Activated CD8-positive, alpha-beta memory T cell treated with anti-CD3 and anti-CD28 coated beads, Interleukin-2, amount 50 U/mL, for 48 hours (primary cell): ENCODE results near the gene NHERF1.

Experiments
- DNase-seq: peaks from one replicate; pipeline ENCODE4 v3.0.0-alpha.2; 2020

NHERF1 gene

DNA sequence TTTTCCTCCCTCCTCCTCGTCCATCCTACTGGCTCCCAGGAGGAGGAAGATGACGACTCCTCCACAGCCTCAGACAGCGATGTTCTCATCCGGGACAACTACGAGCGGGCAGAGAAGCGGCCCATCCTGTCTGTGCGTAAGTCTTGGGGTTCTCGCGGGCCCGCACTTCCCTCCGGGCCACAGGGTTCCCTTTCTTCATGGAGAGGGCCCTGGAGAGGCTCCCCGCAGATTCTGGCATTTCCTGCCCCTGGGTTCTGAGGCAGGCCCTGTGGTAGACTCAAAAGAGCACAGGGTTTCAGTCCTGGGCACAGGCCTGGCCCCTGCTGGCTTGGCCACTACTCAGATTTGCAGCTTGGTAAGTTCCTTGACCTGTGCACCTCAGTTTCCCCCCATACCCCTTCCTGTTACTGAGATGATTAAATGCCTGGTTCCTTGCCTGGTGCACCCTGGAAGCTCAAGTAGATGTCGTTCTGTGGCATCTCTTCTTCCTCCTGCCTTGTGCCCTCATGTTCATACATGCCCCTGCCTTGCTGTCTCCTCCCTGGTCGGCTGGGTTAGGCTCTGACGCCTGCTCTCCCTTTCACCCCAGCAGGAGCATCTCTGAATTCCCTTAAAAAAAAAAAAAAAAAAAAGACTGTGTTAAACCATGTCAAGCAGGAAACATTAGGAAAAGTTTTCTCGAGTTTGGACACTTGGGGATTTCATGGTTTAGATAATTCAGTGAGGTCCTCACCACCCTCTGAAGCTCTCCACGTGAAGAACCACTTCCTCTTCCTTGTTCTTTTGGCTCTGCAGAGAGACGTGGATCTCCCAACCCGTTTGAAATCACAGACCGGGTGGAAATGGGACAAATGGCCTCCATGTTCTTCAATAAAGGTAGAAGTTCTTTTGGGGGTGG is 42.0 kb downstream of the NHERF1 start:
- DNase-seq = no peak

DNA sequence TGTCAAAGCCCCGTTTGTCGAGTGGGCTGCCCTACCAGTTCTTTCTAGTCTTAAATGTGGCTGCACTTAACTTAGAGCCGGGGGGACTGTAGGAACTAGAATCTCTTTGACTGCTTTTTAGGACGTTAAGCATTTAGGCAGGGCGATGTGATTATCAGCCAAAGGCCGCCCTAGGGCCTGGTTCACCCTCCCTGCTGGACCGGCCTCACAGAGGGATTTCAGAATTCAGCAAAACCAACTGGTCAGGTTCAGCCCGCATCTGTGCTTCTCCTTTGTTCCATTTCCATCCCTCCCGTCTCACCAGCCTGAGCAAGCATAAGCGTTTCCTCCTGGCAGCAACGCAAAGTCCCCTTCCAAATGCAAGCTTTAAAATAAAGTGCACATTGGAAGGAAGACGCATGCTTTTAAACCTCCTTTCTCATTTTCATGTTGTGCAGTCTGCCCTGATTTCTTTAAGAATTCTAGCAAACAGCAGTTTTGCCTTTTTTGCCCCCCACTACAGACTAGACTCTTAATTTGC is 44.2 kb downstream of the NHERF1 start:
- no peak for DNase-seq

DNA sequence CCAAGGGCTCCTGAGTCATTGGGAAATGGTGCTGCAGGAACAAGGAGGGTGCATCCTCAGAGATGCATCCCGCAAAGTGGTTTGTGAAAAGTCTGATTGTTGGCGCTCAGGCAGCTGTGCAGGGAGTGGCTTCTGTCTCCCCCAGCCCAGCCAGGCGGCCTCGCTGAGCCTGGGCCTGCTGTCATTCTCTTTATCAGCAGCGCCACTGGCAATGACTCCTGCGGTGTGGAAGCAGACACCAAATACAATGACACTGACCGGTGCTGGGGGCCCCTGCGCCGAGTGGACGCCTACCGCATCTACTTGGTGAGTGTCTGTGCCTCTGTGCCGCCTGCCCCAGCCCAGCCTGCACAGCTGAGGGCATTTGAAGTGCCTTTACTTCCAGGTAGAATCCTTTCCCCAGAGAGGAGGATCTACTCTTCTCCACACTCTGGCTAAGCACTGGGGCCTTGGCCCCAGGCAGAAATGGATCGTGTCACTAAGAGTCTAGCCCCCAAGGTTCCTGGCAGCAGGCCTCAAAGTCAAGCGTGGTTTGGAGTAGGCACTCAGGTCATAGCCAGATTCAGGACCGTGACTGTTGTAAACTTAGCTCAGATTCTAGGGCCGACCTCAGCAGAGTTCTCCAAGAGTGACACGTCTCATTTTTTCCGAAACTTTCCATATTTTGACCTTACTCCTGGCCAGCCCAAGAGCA is 47.0 kb downstream of the NHERF1 start:
- DNase-seq = no peak

DNA sequence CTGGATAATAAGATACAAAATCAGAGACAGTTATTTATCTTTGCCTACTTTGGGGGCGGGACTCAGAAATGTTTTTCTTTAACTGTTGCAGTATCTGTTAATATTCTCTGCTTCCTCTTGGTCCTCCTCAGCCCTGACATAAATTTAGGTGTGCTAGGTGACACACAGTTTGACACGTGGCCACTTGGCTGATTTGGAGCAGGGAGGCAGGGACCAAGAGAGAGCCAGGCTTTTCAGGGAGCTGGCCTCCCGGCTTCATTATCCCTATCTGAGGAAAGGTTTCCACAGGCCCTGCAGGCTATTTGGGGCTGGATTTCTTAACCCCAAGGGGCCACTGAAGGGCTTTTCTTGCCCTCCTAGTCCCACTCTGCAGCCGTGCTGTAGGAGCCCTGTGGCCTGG is 47.8 kb downstream of the NHERF1 start:
- DNase-seq = no peak

DNA sequence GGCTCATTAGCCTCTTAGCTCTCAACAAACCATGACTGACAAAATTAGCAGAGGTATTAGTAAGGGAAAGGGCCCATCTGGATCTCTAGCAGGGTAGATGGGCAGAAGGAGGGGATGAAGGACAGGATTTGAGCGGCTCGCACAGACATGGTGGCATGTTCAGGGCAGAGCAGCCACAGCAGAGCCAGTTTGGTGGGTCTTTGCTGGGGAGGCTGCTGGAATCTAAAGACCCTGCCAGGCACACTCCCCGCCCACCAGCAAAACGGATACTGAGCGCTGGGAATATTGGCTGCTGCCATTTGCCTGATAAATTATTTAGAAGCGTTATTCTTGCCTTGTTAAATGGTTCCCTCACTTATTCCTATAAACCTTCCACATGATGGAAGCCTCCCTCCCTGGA is 48.4 kb downstream of the NHERF1 start:
- no peak for DNase-seq

DNA sequence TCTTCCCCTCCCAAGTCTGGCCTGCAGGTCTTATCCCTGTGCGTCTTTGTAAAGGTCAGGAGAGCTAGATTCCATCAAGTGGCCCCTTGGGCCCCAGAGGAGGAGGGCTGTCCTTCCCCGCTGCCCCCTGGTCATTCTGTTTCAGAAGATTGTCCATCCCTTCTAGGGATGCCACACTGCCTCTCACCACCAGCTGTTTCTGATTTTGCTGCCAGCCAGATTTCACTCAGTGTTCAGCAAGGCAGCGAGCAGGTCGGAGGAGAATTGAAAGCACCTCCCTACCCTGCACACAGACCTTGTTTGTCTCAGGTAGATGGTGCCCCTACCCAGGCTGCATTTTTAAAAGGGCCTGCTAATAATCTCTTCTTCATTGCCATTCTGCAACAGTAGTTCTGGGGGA is 49.4 kb downstream of the NHERF1 start:
- no peak for DNase-seq

DNA sequence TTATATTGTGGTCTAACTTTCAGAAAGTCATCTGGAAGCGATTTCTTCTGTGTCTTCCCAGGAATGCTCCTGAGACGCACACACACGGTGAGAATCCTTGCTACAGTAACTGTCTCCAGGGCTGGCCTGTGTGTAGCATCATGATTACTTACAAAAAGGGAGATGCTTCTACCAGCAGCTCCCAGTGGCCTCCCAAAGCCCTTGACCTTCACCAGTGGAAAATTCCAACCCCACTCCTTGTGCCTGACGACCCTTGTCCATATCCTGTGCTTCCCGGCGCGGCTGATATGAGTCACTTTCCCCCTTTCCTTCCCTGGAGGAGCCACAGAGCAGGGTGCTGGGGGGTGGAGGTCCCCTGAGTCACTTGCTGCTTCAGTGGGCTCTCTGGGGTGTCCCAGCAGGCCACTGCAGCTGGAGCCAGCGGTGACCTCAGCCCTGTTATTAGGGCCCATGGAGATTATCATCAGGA is 49.8 kb downstream of the NHERF1 start:
- no peak for DNase-seq

DNA sequence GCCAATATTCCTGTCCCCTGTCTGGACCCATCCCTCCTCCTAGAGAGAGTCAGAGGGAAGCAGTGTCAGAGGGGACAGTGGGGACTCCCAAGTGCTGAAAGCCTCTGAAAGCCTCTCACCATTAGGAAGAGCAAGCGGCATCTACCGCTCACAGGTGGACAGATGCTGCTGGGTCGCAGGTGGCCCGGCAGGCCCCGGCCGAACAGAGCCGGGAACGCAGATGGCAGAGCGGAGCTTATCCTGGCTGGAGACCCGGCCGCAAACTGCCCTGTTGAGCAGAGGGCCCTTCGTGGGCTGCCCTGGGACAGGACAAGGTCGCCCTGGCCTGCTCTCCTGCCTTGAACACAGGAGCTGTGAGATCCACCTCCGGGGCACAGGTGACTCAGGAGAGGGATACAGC is 50.7 kb downstream of the NHERF1 start:
- no peak for DNase-seq

DNA sequence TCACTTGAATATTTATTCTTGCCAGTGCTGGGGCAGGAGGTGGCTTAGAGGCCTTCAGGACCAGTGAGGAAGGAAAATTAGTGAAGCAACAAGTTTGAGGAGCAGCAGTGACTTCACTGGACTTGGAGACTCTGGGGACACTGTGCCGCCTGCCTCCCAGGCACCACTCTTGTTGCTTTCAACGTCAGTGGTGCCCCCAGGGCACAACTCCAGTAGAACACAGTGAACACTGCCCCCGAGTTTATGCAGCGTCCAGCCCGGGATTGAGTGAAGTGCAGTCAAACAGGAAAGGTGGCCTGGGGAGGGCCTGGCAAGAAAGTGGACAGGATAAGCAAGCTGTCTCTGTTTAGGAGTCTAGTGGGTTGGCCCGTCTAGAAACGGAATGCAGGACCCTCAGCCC is 52.1 kb downstream of the NHERF1 start:
- DNase-seq = no peak

DNA sequence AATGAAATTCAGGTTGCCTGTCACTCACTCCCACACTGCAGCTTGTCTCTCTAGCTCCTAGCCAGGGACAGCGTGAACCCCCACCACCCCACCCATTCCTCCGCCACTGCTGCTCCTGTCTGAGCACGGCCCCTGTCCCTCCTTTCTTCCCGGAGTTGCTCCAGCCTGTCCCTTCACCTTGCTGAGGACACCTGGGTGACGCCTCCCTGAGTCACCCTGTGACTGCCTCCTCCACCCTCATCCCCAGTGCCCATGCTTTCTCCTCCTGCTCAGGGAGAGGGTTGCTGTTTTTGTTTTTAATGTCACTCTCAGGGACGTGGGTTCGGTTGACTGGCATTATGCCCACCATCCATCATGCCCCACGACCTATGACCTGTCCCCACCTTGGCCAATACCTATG is 53.5 kb downstream of the NHERF1 start:
- no peak for DNase-seq

DNA sequence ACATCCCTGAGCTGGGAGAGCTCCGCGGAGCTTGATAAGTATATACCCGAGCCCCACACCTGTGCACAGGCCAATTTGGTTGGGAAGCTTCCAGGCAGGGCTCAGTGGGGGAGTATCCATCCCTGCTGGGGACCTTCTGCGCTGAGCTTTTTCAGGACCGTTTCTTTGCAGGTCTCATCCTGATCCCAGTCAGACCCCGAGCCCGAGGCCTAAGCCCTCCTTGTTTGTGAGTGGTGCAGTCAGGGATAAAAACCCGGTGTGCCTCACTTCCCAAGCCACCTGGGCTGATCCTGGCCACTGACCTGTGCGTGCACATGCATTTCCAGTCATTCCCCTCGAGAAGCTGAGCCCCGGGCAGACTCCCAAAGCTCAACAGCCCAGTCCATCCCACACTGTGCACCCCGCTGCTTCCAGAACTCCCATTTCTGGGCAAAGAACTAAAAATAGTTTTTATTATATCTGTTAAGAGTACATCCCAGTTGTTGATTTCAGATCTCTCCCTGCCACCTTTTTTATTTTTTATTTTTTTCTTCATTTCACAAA is 55.0 kb downstream of the NHERF1 start:
- no peak for DNase-seq

DNA sequence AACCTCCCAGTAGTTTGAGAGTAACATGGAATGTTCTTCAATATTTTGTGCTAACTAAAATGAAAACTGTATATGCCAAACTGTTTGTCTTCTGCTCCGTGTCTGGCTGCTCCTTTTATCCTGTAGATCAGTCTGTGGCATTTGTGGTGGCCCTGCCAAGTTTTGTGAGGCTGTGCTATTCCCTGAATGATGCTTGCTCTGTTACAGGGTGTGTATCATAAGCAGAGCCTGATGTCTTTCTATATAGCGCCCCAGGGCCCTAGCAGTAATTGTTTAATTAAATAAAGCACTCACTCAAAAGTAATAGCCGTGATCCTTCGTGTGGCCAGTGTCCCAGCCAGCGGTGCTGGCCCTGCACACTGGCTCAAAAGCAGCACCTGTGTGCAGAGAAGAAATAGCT is 55.5 kb downstream of the NHERF1 start:
- no peak for DNase-seq

DNA sequence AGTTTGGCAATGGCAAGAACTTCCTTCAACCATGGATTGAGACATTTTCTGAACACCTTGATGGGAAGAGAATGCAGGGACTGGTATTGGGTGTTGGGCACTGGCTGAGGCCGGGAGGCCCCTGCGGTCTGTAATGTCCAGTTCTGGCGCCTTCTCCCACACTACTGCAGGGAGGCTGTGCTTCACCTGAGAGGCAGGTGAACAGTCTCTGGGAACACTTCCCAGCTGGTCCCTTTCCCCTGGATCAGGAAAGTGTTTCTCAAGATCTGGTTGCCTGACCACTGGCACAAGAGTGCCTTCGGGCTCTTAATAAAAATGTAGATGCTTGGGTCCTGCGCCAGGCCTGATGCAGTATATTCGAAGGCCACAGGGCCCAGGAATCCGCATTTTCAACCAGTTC is 56.3 kb downstream of the NHERF1 start:
- DNase-seq = no peak

DNA sequence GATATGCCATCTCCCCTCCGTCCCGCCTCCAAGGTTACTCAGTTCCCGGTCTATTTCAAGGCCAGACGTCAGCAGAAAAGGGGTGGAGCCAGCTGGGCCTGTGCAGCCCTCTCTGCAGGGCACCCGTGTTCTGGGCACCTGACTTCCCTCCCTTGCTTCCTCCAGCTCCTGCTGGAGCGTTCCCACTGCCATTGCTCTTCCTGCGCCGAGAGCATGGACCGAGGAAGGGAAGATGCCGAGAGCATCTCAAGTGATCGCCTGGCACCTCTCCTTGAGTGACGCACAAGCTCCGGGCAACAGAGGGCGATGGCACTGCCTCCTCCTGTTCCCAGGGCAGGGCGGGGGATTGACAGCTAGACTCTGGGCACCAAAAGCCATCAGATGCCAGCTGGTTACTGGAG is 57.2 kb downstream of the NHERF1 start:
- DNase-seq = no peak

DNA sequence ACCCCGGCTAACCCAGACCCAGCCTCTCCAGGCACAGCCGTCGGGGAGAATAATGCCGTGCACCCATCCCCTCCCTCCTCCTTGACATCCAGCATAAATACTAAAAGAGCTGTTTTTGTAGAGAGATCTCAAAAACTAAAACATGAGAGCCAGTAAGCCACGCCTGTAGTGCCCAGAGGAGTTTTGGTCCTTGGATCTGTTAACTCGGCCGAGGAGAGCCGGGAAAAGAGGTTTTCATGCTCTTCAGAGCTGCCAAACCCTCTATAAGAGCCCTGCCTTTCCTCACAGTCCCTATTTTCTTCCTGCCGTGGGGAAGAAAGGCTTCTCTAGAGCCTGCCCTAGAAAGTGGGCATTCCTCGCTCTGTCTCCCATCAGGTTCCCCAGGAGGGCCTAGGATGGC is 57.9 kb downstream of the NHERF1 start:
- DNase-seq = no peak

DNA sequence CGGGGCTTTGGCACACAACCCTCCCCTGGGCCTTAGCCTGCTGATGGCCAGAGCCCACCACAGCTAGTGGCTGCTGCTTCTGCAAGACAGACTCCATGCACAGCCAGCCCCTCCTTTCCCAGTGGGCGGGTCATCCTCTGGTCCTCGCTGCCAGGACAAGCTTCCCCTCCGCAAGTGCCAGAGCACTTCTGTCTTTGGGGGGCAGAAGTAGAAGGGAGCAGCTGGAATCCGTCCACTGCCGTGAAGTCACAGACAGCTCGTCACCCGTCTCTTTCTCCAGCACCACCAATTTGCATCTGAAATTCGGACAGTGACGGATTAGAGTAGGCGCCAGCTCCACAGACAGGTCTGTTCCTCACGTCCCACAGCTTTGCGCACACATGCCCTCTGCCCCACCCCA is 59.0 kb downstream of the NHERF1 start:
- DNase-seq = no peak

DNA sequence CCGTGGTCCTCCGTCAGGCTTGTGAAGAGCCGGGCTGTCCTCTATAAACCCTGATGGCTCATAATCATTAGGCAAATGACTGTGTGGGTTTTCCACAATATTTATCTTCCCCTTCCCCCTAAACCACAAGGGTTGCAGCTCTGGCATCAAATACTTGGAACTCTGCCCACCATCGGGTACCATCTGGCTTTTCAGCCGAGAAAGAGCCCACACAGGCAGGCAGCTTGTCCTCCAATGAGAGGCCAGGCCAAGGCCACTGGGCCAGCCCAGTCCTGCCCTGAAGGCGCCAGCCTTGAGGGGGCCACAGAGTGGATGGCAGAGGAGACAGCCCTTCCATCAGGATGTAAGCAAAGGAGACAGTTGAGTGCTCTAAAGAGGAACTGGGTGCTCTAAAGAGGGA is 59.5 kb downstream of the NHERF1 start:
- no peak for DNase-seq

DNA sequence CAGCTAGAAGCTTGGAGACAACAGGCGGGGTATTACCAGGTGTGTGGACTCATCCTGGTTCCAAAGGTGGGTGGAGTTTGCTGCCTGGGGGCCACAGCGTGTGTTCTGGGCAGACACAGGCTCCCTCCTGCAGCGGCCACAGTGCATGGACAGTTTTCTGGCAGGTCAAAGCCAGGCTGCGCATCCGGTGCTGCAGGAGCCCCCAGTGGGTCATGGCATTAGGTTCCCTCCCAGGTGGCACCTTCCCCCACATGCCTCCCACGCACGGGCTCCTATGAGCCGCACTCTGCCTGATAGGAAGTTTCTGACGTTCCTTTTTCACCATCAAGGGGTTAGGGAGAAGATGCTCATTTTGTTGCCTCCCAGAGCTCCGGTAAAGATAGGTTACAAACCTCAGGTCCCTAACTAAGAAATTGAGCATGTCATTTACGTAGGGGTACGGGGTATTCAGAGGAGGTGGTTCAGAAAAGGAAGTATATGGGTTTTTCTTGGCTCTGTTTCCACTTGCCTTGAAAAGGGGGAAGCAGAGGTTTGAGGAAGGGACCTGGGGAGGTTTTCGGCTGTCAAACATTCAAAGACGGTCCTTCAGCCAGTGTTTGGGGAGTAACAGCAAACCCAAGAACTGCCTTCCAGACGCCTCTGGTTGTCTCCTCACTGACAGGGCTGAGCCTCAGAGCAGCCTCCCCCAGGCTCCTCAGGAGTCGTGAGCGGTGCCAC is 60.4 kb downstream of the NHERF1 start:
- no peak for DNase-seq

DNA sequence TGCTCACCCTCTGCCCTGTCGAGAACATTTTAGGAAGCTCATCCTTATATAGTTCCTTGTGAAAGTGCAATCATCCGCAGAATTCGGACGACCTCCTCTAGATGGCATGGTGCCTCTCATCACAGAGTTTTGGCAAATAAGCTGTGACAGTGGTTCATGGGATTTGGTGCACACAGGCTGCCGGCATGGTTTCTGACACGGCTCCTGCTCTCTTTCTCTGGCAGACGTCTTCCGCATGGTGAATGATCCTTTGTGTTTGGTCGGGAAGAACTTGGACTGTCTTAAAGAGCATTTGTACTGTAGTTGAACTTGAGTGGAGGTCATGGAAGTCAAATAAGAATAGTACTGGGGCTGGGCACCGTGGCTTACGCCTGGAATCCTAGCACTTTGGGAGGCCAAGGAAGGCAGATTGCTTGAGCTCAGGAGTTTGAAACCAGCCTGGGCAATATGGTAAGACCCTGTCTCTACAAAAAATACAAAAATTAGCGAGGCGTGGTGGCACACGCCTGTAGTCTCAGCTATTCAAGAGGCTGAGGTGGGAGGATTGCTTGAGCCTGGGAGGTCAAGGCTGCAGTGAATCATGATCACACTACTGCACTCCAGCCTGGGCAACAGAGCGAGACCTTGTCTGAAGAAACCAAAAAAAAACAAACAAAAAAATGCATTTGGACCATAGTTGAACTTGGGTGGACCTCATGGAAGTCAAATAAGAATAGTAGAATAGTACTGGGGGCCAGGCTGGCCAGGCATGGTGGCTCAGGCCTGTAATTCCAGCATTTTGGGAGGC is 62.5 kb downstream of the NHERF1 start:
- no peak for DNase-seq

DNA sequence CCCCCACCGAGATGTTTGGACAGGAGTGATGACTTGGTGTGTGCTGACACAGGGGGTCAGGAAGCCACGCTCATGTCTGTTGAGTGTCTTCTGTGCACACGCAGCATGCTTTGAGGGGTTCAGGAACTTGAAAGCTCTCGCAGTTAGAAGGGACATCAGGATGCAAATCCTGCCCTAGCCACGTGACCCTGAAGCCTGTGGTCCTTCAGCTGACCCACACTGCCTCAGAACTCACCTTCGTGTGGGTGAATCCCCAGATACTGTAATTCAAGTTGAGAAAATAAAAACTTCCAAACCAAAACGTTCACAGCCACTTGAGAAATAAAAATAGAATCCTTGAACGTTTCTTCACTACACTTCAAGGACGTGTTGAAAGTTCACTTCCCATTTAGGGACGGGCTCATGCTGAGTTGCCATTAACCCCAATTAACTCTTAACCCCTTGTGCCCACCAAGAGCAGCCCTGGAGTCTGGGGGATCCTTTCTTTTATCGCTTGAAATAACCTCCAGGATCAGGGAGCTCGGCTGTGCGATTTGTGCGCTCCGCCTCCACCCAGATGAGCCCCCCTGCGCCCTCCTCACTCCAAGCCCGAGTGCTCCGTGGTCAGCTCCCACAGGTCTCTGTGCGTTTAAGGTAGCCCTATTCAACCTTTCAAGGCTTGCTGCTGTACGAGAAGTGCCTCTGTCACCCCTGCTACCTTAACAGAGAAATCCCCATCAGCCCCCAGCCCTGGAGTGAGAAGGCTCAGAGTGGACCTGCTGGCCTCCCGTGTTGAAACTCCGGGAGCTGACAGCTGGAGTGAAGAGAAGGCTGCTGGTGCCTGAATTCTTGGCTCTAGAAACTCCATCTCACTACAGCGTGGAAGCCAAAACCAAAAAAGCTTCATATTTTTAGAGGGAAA is 63.9 kb downstream of the NHERF1 start:
- DNase-seq = no peak

DNA sequence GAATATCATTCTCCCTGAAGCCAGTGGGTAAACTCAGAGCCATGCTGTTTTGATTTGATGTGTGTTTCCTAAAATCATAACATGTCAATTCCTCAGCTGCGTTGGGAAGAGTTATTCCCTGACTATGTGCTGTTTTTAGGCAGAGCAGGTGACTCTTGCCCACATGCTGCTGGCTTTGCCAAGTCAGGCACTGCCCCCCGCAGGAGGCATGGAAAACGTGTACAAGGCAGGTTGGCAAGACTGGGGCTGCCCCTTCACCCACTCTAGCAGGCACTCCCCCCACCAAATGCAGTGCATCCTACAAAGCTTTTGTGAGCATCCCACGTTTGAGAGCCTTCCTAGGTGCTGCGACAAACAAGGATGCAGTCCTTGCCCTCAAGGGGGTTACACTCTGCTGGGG is 66.0 kb downstream of the NHERF1 start:
- DNase-seq = no peak
